SU-DHL-6 (cell line): ENCODE results near the gene IRF2.

ENCODE experiments used
- EZH2phosphoT487 ChIP-seq: fragments of 200-600 bp; sonication (generic), shearing (Covaris generic); conservative IDR thresholded peaks from 2 replicates; pipeline ENCODE4 v1.6.1; 2018; ENCODE audit warnings: mild to moderate bottlenecking, antibody characterized with exemption, low read length, moderate library complexity, mixed read lengths
- TF ChIP-seq, protein P1 (sequence below): fragments of 200-600 bp; sonication (generic); IDR thresholded peaks from one replicate; pipeline ENCODE4 v1.5.1; 2017; ENCODE audit warnings: antibody characterized with exemption, mild to moderate bottlenecking, low read length, moderate library complexity; ENCODE audit not compliant: insufficient read depth, poor library complexity, severe bottlenecking

- TF ChIP-seq EZH2phosphoT487, result no peak
- TF ChIP-seq, protein P1, sequence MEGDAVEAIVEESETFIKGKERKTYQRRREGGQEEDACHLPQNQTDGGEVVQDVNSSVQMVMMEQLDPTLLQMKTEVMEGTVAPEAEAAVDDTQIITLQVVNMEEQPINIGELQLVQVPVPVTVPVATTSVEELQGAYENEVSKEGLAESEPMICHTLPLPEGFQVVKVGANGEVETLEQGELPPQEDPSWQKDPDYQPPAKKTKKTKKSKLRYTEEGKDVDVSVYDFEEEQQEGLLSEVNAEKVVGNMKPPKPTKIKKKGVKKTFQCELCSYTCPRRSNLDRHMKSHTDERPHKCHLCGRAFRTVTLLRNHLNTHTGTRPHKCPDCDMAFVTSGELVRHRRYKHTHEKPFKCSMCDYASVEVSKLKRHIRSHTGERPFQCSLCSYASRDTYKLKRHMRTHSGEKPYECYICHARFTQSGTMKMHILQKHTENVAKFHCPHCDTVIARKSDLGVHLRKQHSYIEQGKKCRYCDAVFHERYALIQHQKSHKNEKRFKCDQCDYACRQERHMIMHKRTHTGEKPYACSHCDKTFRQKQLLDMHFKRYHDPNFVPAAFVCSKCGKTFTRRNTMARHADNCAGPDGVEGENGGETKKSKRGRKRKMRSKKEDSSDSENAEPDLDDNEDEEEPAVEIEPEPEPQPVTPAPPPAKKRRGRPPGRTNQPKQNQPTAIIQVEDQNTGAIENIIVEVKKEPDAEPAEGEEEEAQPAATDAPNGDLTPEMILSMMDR, result no peak
Observed at GRCh38 chr4:184434021-184434420, 40.3 kb downstream of the IRF2 start.
